Gastroesophageal sphincter (tissue), 3 donors: ENCODE data around the gene PCBP4.

Experiments
- CTCF ChIP-seq, 4 experiments: fragments of 200-600 bp in 2 of 4; fragments of 450-650 bp in 2 of 4; sonication (generic) in 1 of 4; IDR thresholded peaks; one replicate each; pipeline ENCODE4 v1.5.1; 2017 to 2019; ENCODE audit warnings: antibody characterized with exemption in 4 of 4, mild to moderate bottlenecking in 2 of 4, moderate library complexity in 2 of 4
- EP300 ChIP-seq: sonication (generic); formaldehyde crosslinking; IDR thresholded peaks from one replicate; pipeline ENCODE4 v1.6.1; 2017; ENCODE audit warnings: antibody characterized with exemption, mild to moderate bottlenecking

DNA sequence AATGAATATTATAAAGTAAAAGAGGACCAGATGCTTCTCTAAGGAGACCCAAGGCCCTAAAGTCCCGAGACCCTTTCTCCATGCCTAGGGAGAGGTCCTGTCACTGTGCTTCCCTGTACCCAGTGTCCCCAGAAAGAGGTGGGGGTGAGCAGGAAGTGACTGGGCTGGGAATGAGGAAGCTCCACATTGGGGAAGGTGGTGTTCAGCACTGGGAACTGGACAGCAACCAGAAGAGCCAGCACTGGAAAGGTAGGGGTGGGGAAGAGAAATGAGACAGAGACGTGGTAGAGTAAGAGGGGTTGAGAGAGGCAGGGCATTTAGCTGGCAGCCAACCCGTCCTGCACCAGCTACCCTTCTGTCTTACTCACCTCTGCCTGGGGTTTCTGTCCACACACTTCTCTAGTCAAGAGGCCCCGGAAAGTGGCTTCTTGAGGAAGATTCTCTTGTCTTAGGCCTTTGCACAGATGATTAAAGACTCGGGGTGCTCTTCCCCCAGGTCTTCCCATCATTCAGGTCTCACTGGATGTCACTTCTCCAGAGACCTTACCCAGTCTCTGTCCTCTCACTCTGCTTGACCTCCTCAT is 37.7 kb downstream of the PCBP4 start:
- TF ChIP-seq CTCF (IDR thresholded peaks at IDR 0.05): no peak
- TF ChIP-seq EP300: no peak
